ENCODE results near the gene RGL4.

The RGL4 gene

GRCh38 chr22:23700706-23701105, 9.9 kb downstream of the RGL4 start:
- Histone ChIP-seq H3K36me3 (ENCODE audit: insufficient read depth, low read length) (peaks cover 50% of the 10 kb centered on the region), H3K4me3 (no peak overlapping the region), H3K9me3 (ENCODE audit: low read depth, low read length) (no peaks in the 10 kb centered on the region), H3K9ac (ENCODE audit: insufficient read length) (no peak overlapping the region), H3K27ac (no peak overlapping the region)
- DNase-seq (ENCODE audit: low read depth, low spot score): no peak
- no peak for TF ChIP-seq EZH2 (IDR thresholded peaks at IDR 0.05)
- TF ChIP-seq FOXP2 (optimal IDR thresholded peaks at IDR 0.05; ENCODE audit: control extremely low read depth, extremely low read length, insufficient read depth): no peak
- no peak for TF ChIP-seq POLR2AphosphoS5 (IDR thresholded peaks at IDR 0.05; ENCODE audit: borderline replicate concordance, low read depth, low read length)

GRCh38 chr22:23704062-23704461, 13.2 kb downstream of the RGL4 start:
- H3K36me3 ChIP-seq (ENCODE audit: insufficient read depth, low read length): peaks cover 78% of the 10 kb centered on the region

GRCh38 chr22:23704829-23705228, 14.0 kb downstream of the RGL4 start:
- Histone ChIP-seq H3K36me3 (ENCODE audit: insufficient read depth, low read length) (peaks cover 84% of the 10 kb centered on the region), H3K27ac (no peak overlapping the region), H3K9me3 (ENCODE audit: low read depth, low read length) (no peaks in the 10 kb centered on the region), H3K9ac (ENCODE audit: insufficient read length) (no peak overlapping the region), H3K4me3 (no peak overlapping the region)
- no peak for TF ChIP-seq FOXP2 (optimal IDR thresholded peaks at IDR 0.05; ENCODE audit: control extremely low read depth, extremely low read length, insufficient read depth)
- no peak for TF ChIP-seq EZH2 (IDR thresholded peaks at IDR 0.05)
- TF ChIP-seq POLR2AphosphoS5 (IDR thresholded peaks at IDR 0.05; ENCODE audit: borderline replicate concordance, low read depth, low read length): no peak
- DNase-seq (ENCODE audit: low read depth, low spot score): no peak

More at GRCh38 chr22:23704062-23704461, 13.2 kb downstream of the RGL4 start:
- Histone ChIP-seq H3K9me3 (ENCODE audit: low read depth, low read length) (no peaks in the 10 kb centered on the region), H3K27ac (no peak overlapping the region), H3K9ac (ENCODE audit: insufficient read length) (no peak overlapping the region), H3K4me3 (no peak overlapping the region)
- TF ChIP-seq FOXP2 (optimal IDR thresholded peaks at IDR 0.05; ENCODE audit: control extremely low read depth, extremely low read length, insufficient read depth) (no peak), EZH2 (IDR thresholded peaks at IDR 0.05) (no peak), POLR2AphosphoS5 (IDR thresholded peaks at IDR 0.05; ENCODE audit: borderline replicate concordance, low read depth, low read length) (no peak)
- DNase-seq (ENCODE audit: low read depth, low spot score): no peak

- H3K9me3 ChIP-seq (ENCODE audit: low read depth, low read length): no peaks in the 10 kb centered on the region
- H3K36me3 ChIP-seq (ENCODE audit: insufficient read depth, low read length): peaks cover 86% of the 10 kb centered on the region
- DNase-seq (ENCODE audit: low read depth, low spot score): no peak
- TF ChIP-seq POLR2AphosphoS5 (IDR thresholded peaks at IDR 0.05; ENCODE audit: borderline replicate concordance, low read depth, low read length) (no peak), FOXP2 (optimal IDR thresholded peaks at IDR 0.05; ENCODE audit: control extremely low read depth, extremely low read length, insufficient read depth) (no peak), EZH2 (IDR thresholded peaks at IDR 0.05) (no peak)
- H3K4me3 ChIP-seq: no peak overlapping the region
- H3K27ac ChIP-seq: no peak overlapping the region
- no peak overlapping the region for H3K9ac ChIP-seq (ENCODE audit: insufficient read length)
Measured at GRCh38 chr22:23705358-23705757, 14.5 kb downstream of the RGL4 start.

- TF ChIP-seq FOXP2 (optimal IDR thresholded peaks at IDR 0.05; ENCODE audit: control extremely low read depth, extremely low read length, insufficient read depth) (no peak), POLR2AphosphoS5 (IDR thresholded peaks at IDR 0.05; ENCODE audit: borderline replicate concordance, low read depth, low read length) (no peak), EZH2 (IDR thresholded peaks at IDR 0.05) (no peak)
- no peak overlapping the region for H3K4me3 ChIP-seq
- H3K27ac ChIP-seq: no peak overlapping the region
- H3K9me3 ChIP-seq (ENCODE audit: low read depth, low read length): no peaks in the 10 kb centered on the region
- no peak overlapping the region for H3K9ac ChIP-seq (ENCODE audit: insufficient read length)
- DNase-seq (ENCODE audit: low read depth, low spot score): no peak
- H3K36me3 ChIP-seq (ENCODE audit: insufficient read depth, low read length): peaks cover 82% of the 10 kb centered on the region
Measured at GRCh38 chr22:23708270-23708669, 17.5 kb downstream of the RGL4 start.

- no peak for DNase-seq (ENCODE audit: low read depth, low spot score)
- Histone ChIP-seq H3K9me3 (ENCODE audit: low read depth, low read length) (no peaks in the 10 kb centered on the region), H3K9ac (ENCODE audit: insufficient read length) (no peak overlapping the region), H3K36me3 (ENCODE audit: insufficient read depth, low read length) (peaks cover 87% of the 10 kb centered on the region), H3K4me3 (no peak overlapping the region), H3K27ac (no peak overlapping the region)
- TF ChIP-seq POLR2AphosphoS5 (IDR thresholded peaks at IDR 0.05; ENCODE audit: borderline replicate concordance, low read depth, low read length) (no peak), FOXP2 (optimal IDR thresholded peaks at IDR 0.05; ENCODE audit: control extremely low read depth, extremely low read length, insufficient read depth) (no peak), EZH2 (IDR thresholded peaks at IDR 0.05) (no peak)
Measured at GRCh38 chr22:23709107-23709506, 18.3 kb downstream of the RGL4 start.

GRCh38 chr22:23712256-23712655, 21.4 kb downstream of the RGL4 start:
- H3K27ac ChIP-seq: no peak overlapping the region
- no peak overlapping the region for H3K9ac ChIP-seq (ENCODE audit: insufficient read length)
- no peaks in the 10 kb centered on the region for H3K9me3 ChIP-seq (ENCODE audit: low read depth, low read length)
- no peak overlapping the region for H3K4me3 ChIP-seq
- no peak for TF ChIP-seq POLR2AphosphoS5 (IDR thresholded peaks at IDR 0.05; ENCODE audit: borderline replicate concordance, low read depth, low read length)
- peaks cover 62% of the 10 kb centered on the region for H3K36me3 ChIP-seq (ENCODE audit: insufficient read depth, low read length)
- no peak for DNase-seq (ENCODE audit: low read depth, low spot score)

GRCh38 chr22:23713696-23714595, 23.1 kb downstream of the RGL4 start:
- no peak for DNase-seq (ENCODE audit: low read depth, low spot score)
- TF ChIP-seq FOXP2 (optimal IDR thresholded peaks at IDR 0.05; ENCODE audit: control extremely low read depth, extremely low read length, insufficient read depth) (no peak), EZH2 (IDR thresholded peaks at IDR 0.05) (no peak), POLR2AphosphoS5 (IDR thresholded peaks at IDR 0.05; ENCODE audit: borderline replicate concordance, low read depth, low read length) (no peak)
- no peaks in the 10 kb centered on the region for H3K9me3 ChIP-seq (ENCODE audit: low read depth, low read length)
- no peak overlapping the region for H3K9ac ChIP-seq (ENCODE audit: insufficient read length)
- H3K27ac ChIP-seq: no peak overlapping the region
- H3K36me3 ChIP-seq (ENCODE audit: insufficient read depth, low read length): peaks cover 45% of the 10 kb centered on the region
- no peak overlapping the region for H3K4me3 ChIP-seq
